GM19035 (cell line): ENCODE results near the gene FADD.
"Not testable (repeated sequence)": the region's sequence is repeated elsewhere in the genome, so short reads cannot be mapped to it uniquely, and the experiment has no call there.

Source experiments
- ATAC-seq: cut with Tn5 transposase; IDR thresholded peaks from one replicate; pipeline ENCODE4 v1.9.1; 2021; ENCODE audit not compliant: unreplicated experiment

FADD gene

GRCh38 chr11:70203751-70204465 lies 812 bp downstream of the FADD start:
- ATAC-seq: peak; percentile 36

- no peak for ATAC-seq
These were observed 1.3 kb downstream of the FADD start for GRCh38 chr11:70204466-70204799.

- ATAC-seq: no peak
These were observed 2.1 kb downstream of the FADD start for GRCh38 chr11:70205049-70205725.

DNA sequence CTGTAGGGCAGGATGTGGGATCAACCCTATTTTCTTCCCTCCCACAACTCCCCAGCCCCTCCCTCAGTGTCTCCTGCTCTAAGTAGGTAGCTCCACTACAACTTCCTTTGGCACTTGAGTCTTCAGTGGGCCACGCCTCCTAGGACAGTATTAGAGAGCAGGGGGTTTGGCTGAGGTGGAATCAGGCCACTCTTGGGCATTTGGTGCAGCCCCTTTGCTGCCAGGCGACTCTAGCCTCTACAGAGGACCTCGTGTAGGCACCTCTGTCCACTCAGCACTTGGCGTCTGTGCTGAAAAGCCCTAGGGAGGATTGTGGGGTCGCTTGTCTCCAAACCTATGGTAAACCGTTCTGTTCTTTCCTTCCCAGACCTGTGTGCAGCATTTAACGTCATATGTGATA lies 2.7 kb downstream of the FADD start:
- ATAC-seq: no peak

GRCh38 chr11:70206226-70206981 lies 3.3 kb downstream of the FADD start:
- no peak for ATAC-seq

DNA sequence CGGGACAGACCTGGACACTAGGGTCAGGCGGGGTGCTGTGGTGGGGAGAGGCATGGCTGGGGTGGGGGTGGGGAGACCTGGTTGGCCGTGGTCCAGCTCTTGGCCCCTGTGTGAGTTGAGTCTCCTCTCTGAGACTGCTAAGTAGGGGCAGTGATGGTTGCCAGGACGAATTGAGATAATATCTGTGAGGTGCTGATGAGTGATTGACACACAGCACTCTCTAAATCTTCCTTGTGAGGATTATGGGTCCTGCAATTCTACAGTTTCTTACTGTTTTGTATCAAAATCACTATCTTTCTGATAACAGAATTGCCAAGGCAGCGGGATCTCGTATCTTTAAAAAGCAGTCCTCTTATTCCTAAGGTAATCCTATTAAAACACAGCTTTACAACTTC lies 3.9 kb downstream of the FADD start:
- ATAC-seq: no peak

- ATAC-seq: no peak
These were observed 4.5 kb downstream of the FADD start for GRCh38 chr11:70207531-70208131.

DNA sequence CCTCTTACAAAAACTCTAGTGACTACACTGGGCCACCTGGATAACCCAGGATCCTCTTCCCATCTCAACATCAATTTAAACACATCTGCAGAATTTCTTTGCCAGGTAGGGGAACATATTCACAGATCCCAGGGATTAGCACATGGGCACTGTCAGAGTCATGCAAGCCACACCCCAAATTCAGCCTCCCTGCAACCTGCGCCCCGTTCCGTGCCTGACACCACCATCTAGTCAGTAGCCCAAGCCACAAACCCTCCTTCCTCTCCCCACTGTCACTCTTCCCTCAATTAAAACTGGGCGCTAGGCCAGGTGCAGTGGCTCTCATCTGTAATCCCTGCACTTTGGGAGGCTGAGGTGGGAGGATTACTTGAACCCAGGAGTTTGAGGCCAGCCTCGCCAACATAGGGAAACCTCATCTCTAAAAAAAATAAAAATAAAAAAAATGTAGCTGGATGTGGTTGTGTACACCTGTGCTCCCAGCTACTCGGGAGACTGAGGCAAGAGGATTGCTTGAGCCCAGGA lies 6.4 kb downstream of the FADD start:
- no peak for ATAC-seq

- ATAC-seq: no peak
These were observed 7.0 kb downstream of the FADD start for GRCh38 chr11:70210051-70210501.

- ATAC-seq: no peak
These were observed 7.4 kb downstream of the FADD start for GRCh38 chr11:70210530-70210929.

DNA sequence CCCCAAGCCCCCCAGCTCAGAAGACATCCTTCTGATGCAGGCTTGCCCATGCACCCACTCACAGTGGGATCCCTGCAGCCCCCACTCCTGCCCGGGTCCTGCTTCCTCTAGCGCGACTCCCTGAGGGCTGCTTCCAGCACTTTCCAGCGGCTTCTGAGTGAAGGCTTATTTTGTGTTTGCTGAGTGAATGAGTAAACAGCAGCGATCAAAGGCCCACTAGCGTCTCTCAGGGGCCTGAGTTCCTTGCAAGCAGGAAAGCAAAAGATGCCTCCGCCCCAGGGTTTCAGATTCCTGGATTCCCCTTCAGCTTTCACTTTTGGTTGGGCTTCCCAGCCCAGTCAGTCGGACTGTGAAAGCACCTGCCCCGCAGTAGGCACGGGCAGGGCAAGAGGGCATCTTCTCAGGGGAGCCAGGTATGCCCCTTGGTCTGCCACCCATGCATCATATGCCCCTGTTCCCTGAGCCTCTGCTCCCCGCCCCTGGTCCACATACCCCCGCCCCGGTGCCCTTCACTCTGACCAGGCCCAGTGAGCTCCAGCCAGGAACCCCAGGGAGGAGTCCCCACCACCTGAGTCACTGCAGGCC lies 9.2 kb downstream of the FADD start:
- ATAC-seq: no peak

DNA sequence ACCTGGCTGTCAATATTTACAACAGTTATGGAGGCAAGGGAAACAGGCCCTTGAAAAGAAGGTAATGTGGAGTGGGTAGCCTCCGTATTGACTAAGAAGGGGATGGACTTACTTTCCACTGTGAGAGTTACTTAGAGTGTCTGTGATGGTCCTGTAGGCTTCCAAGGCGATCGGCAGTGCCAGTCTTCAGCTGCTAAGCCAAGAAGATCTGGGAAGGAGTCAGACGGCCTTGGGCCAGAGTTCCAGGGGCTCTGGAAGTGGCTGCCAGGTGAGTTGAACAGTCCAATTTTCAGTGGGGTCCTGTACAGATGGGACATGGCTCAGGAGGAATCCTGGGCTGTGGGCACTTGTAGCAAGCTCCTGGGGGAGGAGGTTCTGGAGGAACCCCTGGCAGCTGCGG lies 14.3 kb downstream of the FADD start:
- not testable (repeated sequence) for ATAC-seq

DNA sequence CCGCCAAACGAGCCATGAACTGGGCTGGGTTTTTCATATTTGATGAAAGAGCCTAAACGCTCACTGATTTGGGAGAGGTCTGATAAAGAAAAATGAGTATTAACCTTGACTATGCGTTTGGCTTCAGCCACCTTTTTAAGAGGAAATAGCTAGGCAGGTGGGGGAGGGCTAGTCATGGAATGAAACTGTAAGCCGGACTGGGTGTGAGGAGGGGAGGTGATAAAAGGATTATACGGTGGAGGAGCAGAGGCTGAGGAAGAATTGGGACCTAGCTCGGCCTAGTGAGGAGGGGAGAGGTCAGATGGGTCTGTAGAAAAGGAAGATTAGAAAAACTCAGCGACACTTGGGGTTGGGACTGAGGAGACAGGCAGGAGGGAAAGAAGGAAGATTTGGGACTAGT lies 15.0 kb downstream of the FADD start:
- ATAC-seq: not testable (repeated sequence)

DNA sequence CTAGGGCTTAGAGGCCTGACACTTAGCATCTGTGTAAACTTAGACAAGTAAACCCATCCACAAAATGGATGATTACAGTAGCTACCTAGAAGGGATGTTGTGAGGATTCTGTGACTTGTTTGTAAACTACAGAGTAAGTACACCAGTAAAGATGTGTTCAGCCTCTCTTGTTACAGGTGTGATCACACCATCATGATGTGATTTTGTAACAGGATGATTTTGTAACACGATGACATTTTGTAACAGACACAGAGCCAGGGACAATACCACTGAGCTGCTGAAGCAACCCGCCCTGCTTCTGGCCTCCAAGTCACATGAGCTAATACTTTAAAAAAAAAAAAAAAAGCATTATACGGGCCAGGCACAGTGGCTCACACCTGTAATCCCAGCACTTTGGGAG lies 17.0 kb downstream of the FADD start:
- ATAC-seq: no peak

DNA sequence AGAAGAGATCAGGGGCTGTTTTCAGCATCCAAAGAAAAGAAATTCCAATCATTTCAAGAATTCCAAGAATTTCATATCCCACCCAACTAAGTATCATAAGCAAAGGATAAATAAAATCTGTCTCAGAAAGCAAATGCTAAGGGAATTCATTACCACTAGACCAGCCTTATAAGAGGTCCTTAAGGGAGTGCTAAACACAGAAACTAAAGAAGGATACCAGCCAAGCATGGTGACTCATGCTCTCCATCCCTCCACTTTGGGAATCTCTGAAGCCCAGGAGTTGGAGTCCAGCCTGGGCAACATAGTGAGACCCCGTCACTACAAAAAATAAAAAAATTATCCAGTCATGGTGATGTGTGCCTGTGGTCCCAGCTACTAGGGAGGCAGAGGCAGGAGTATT lies 17.8 kb downstream of the FADD start:
- ATAC-seq: no peak

- no peak for ATAC-seq
These were observed 22.6 kb downstream of the FADD start for GRCh38 chr11:70225681-70226177.

GRCh38 chr11:70226183-70226582 lies 23.1 kb downstream of the FADD start:
- ATAC-seq: no peak

- no peak for ATAC-seq
These were observed 23.9 kb downstream of the FADD start for GRCh38 chr11:70226967-70227366.

DNA sequence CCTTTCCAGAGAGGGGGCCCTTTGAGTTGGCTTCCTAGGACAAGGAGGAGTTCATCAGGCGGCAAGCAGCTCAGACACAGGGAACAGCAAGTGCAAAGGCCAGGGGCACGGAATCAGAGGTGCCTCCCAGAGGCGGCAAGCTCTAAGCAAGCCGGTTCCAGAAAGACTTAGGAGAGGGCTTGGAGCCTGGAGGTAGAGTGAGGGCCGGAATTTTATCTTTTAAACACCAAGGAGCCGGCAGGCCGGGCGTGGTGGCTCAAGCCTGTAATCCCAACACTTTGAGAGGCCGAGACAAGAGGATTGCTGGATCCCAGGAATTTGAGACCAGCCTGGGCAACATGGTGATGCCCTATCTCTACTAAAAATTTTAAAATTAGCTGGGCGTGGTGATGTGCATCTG lies 26.6 kb downstream of the FADD start:
- no peak for ATAC-seq

DNA sequence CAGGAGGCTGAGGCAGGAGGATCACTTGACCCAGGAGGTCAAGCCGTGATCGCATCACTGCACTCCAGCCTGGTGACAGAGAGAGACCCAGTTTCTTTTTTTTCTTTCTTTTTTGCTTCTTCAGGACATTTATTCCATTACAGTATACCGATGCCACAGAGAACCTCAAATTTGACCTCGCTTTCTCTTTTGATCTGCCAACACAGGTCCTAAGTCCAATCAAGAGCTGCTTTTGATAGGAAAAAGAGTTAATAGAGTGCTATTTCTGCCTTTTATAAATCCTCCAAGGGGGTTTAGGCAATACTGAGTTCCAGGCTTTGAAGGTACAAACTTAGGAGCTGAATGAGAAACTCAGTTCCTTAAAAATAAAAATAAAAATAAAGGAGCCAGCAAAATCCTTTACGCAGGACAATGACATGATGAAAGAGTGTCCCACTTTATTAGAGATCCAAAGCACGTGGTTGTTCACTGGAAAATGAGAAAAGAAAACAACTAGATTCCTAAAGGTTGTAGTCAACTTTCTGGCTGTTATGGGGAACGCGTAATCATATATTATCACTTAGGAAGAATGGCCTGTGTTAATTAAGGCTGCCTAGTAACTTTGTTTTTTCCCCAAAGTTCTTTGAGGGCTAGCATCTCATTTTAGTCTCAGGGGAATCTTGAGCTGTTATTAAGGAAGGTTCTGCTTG lies 27.2 kb downstream of the FADD start:
- no peak for ATAC-seq
